Liver (tissue), 2 donors: ENCODE results near the gene KMT2E.

ENCODE experiments used
- CTCF ChIP-seq: fragments of 150-350 bp; IDR thresholded peaks from 2 replicates; pipeline ENCODE4 v1.5.1; 2017; ENCODE audit warnings: improper control_type of control experiment, low read depth, low read length; ENCODE audit not compliant: missing input control
- MAX ChIP-seq: IDR thresholded peaks from 2 replicates; pipeline ENCODE4 v1.6.1; 2016; ENCODE audit warnings: antibody characterized with exemption
- REST ChIP-seq: IDR thresholded peaks from 2 replicates; pipeline ENCODE4 v1.6.1; 2016; ENCODE audit warnings: antibody characterized with exemption, mild to moderate bottlenecking
- donor health status: healthy.

GRCh38 chr7:105094966-105095365 is 81.0 kb downstream of the KMT2E start:
- TF ChIP-seq CTCF, result no peak
- no peak for TF ChIP-seq REST
- TF ChIP-seq MAX, result no peak
